ENCODE measurements around the gene DCTN4. TPM values are rescaled to one million over a fixed set of nuclear protein-coding genes. Genes with fewer than 3 reads are reported as not detected.

Gene DCTN4
- total and polyA plus RNA-seq, 2 of the 4 experiments (the other 2 are of a cell fraction): 28.1 to 50.2 TPM

DNA sequence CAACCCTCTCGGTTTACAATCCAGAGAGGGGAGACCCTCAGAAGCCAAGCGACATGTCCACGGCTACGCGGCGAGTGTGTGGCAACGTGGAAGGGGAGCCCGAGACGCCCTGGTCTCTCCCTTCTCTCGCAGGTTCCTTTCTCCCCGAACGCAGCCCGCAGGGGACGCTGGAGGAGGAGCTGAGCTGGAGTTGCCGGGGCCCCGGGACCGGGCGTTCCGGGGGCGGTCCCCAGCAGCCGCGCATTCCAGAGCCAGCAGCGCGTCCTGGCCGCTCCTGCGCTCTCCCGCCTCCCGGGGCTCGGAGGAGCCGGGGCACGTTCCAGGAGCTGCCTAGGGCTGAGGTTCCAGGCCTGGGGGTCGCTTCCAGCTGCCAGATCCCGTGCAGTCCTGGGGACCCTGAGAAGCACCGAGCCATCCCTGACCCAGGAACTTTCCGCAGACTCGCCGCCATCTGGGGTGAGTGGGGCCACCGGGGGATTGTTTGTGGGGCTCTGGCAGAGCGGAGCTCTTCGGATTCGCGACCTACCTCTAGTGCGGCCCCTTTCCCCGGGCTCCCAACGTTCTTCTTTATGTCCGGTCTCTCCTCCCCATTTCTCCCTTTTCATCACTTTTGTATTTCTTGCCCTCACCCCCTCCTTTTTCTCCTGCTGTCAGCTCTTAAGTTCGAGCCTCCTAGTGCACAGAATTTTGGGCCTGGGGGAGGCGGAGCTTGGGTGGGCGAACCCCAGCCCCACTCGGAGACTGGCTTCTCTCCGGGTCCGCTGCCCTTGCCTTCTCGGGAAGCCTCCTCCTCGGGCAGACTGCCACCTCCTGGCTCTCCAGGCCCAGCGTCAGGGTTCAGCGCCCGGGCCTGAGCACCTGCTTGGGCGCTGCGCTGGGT, 19.9 kb upstream of the DCTN4 start, which contains the start of gene SMIM3 (continued):
- no peak for TF ChIP-seq CEBPB (IDR thresholded peaks at IDR 0.05; ENCODE audit: low read depth, low read length)
- TF ChIP-seq, protein P1, sequence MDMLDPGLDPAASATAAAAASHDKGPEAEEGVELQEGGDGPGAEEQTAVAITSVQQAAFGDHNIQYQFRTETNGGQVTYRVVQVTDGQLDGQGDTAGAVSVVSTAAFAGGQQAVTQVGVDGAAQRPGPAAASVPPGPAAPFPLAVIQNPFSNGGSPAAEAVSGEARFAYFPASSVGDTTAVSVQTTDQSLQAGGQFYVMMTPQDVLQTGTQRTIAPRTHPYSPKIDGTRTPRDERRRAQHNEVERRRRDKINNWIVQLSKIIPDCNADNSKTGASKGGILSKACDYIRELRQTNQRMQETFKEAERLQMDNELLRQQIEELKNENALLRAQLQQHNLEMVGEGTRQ (IDR thresholded peaks at IDR 0.05; ENCODE audit: low read depth, low read length): no peak

DNA sequence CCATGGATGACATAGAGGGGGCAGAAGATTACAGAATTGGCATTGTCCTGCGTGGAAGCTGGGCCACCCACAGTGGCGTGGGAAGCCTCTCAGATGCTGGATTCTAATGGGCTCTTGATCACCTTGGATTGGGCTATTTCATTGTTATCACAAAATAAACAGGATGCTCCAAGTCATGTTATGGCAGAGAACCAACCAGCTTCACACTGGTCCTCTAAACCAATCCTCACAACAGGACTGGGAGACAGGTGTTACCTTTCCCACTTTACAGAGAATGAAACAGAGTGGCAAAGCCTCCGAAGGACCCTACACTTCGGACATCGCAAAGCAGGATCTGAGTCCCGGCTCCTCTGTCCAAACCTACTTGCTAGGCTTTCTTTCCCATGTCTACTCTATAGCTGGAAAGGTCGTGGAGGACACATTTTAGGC, 19.3 kb upstream of the DCTN4 start:
- H2AFZ ChIP-seq (replicated peaks; ENCODE audit: low read length, poor library complexity): peak overlapping the region; percentile 98
- H3K9me3 ChIP-seq (ENCODE audit: control insufficient read depth, insufficient read depth, low read length): no peaks in the 10 kb centered on the region
- intact Hi-C loops (cut with micrococcal nuclease): loop anchor here (1.0 kb wide), 1 partner anchor 309 kb away; no protein-coding TSS in a partner anchor
- peak overlapping the region; percentile 85 for H3K56ac ChIP-seq (ENCODE audit: extremely low read depth, insufficient read depth, low read length)
- H3K27ac ChIP-seq (ENCODE audit: insufficient read depth, low read length): peak overlapping the region; percentile 74
- peak overlapping the region; percentile 97 for H2BK120ac ChIP-seq (ENCODE audit: low read depth, low read length)
- CTCF ChIA-PET: interaction anchor here (1.3 to 2.4 kb wide), 4 partner anchors 12 to 122 kb away, joined by 3 to 8 read pairs (median 3); partner anchors contain the start of gene DCTN4
- H3K14ac ChIP-seq (replicated peaks; ENCODE audit: low read depth, low read length): peak overlapping the region; percentile 99
- peak overlapping the region; percentile 100 for H2BK15ac ChIP-seq (ENCODE audit: low read depth, low read length)
- dilution Hi-C loops (cut with HindIII; ENCODE audit: low sequenced_read_pairs, unreplicated experiment): no loop called here
- peak overlapping the region; percentile 79 for H3K4me3 ChIP-seq (ENCODE audit: insufficient read depth, low read depth, low read length)
- peaks cover 23% of the 10 kb centered on the region for H3K4me1 ChIP-seq (ENCODE audit: control insufficient read depth, insufficient read depth, low read length)
- POLR2A ChIA-PET (ENCODE audit: unreplicated experiment): interaction anchor here (1.1 to 1.8 kb wide), 2 partner anchors 11 to 20 kb away, joined by 4 to 11 read pairs; partner anchors contain the start of gene DCTN4
- TF ChIP-seq, protein P1 (IDR thresholded peaks at IDR 0.05; ENCODE audit: low read depth, low read length): no peak
- peak overlapping the region; percentile 81 for H3K9ac ChIP-seq (ENCODE audit: low read depth, low read length)
- peak overlapping the region; percentile 41 to 96 for H4K8ac ChIP-seq (ENCODE audit: low read depth in 2 of 2, low read length in 2 of 2)
- H3K18ac ChIP-seq (ENCODE audit: low read depth, low read length): peak overlapping the region; percentile 93
- H2AK9ac ChIP-seq (replicated peaks; ENCODE audit: low read depth, low read length, poor library complexity): peak overlapping the region; percentile 98
- no peaks in the 10 kb centered on the region for H3K27me3 ChIP-seq (ENCODE audit: control insufficient read depth, insufficient read depth, low read length)
- no TSS peak for BruUV-seq (replicated peaks)
- no peaks in the 10 kb centered on the region; the same call in 1 of the 2 replicates for H4K20me1 ChIP-seq (ENCODE audit: insufficient read depth, low read length)
- peak overlapping the region; percentile 92 for H3K4me2 ChIP-seq (ENCODE audit: low read depth, low read length)
- no peaks in the 10 kb centered on the region for H3K36me3 ChIP-seq (ENCODE audit: control insufficient read depth, insufficient read depth, low read length)
- peak overlapping the region; percentile 84 for H2AK5ac ChIP-seq (ENCODE audit: low read depth, low read length)
- peak overlapping the region; percentile 95 for H2BK20ac ChIP-seq (ENCODE audit: low read depth, low read length)
- 0% methylated on average over 2 of the region's 7 CpGs; no CpG with 5 or more reads in 1 of the 2 experiments for WGBS, 2 experiments (ENCODE audit: extremely low coverage in 2 of 2, insufficient read length in 1 of 2)
- H2BK5ac ChIP-seq (ENCODE audit: low read depth, low read length, poor library complexity, severe bottlenecking): peak overlapping the region; percentile 89
- peak; percentile 51 for DNase-seq
- H4K91ac ChIP-seq (ENCODE audit: insufficient read depth, low read depth, low read length): peak overlapping the region; percentile 97
- peak overlapping the region; percentile 94 for H3K23ac ChIP-seq (ENCODE audit: low read depth, low read length)
- in situ Hi-C loops (cut with MboI; ENCODE audit: low sequenced_read_pairs): no loop called here
- ATAC-seq (ENCODE audit: low read depth): peak; percentile 6
- peak overlapping the region; percentile 98 for H3K4ac ChIP-seq (ENCODE audit: low read depth, low read length)
- peak overlapping the region; percentile 76 for H4K5ac ChIP-seq (ENCODE audit: low read depth, low read length)
- H3K9me1 ChIP-seq (ENCODE audit: insufficient read depth, low read length): peaks cover 30% of the 10 kb centered on the region
- peaks cover 8 to 62% of the 10 kb centered on the region in 2 experiments; a peak in 3 of 4 replicates for H3K79me1 ChIP-seq (ENCODE audit: low read depth in 1 of 2, low read length in 2 of 2)

Data from IMR-90 (cell line).